SK-MEL-5 (cell line): Measurements from ENCODE around the gene TATDN2. TPM values are rescaled to one million over a fixed set of nuclear protein-coding genes. Genes with fewer than 3 reads are reported as not detected.
"Not testable (repeated sequence)": the region's sequence is repeated elsewhere in the genome, so short reads cannot be mapped to it uniquely, and the experiment has no call there.

ENCODE experiments used
- DNase-seq: peaks from one replicate; pipeline ENCODE4 v3.0.0-alpha.2; 2016; ENCODE audit warnings: low read depth, low spot score
- in situ Hi-C: cut with HindIII; loops from 2 replicates; pipeline ENCODE4 v1.10.0; 2016; ENCODE audit warnings: low sequenced_read_pairs, high pct_unique_total_duplicates, low pct_unique_long_range_greater_than_20kb
- total RNA-seq: library from RNA; depleted of rRNA; stranded (reverse); fragments of >200 nt; shearing (Covaris generic); gene quantifications from 2 replicates; pipeline ENCODE4 v1.2.3, GENCODE V29; 2014

The TATDN2 gene
- total RNA-seq, 1 experiment from 2014 or later: 8.6 TPM

DNA sequence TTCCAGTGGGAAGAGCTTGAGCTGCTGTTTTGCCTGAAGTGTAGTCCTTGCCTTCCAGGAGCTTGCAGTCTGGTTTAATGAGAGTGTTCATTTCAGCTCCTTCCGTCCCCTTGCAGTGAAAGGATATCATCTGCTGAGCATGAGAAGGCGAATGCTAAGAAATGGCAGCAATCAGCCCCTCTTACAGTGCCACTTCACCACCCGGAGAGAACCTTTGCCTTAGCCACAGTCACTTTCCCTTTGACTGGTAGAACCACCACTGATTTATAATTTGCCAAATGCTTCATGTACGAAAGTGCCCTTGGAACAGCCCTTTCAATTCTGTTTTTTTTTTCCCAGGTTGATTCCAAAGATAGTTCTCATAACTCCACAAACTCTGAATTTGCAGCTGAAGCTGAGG, 11.5 kb downstream of the TATDN2 start:
- in situ Hi-C loops: no loop called here

DNA sequence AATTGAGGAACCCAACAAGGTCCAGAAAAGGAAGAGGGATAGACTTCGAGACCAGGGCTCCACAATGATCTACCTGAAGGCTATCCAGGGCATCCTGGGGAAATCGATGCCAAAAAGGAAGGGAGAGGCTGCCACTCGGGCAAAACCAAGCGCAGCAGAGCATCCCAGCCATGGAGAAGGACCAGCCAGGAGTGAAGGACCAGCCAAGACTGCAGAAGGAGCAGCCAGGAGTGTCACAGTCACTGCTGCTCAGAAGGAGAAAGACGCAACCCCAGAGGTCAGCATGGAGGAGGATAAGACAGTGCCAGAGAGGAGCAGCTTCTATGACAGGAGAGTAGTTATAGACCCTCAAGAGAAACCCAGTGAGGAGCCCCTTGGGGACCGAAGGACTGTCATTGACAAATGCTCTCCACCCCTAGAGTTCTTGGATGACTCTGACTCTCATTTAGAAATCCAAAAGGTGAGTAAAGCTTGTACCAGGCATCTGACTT, 12.0 kb downstream of the TATDN2 start:
- DNase-seq: no peak
- in situ Hi-C loops: no loop called here

More for the DNA sequence above, 11.5 kb downstream of the TATDN2 start:
- no peak for DNase-seq

DNA sequence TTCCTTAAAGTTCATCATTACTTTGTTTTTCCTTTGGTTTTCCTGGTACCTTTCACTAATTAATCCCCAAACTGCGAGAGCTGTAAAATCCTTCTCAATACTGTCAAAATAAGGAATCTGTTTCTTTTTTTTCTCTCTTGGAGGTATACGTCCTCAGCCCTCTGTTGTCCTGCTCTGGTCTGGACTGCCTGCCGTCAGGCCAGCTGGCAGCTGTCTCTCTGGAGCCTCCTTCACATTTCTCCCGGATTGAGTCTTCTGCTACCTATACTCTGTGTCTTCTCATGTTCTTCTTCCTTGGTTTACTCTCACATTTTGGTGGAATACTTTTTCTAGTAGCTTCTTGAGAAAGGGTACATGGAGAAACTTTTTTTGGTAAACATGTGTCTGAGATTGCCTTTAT, 13.8 kb downstream of the TATDN2 start:
- in situ Hi-C loops: no loop called here
- DNase-seq: no peak

DNA sequence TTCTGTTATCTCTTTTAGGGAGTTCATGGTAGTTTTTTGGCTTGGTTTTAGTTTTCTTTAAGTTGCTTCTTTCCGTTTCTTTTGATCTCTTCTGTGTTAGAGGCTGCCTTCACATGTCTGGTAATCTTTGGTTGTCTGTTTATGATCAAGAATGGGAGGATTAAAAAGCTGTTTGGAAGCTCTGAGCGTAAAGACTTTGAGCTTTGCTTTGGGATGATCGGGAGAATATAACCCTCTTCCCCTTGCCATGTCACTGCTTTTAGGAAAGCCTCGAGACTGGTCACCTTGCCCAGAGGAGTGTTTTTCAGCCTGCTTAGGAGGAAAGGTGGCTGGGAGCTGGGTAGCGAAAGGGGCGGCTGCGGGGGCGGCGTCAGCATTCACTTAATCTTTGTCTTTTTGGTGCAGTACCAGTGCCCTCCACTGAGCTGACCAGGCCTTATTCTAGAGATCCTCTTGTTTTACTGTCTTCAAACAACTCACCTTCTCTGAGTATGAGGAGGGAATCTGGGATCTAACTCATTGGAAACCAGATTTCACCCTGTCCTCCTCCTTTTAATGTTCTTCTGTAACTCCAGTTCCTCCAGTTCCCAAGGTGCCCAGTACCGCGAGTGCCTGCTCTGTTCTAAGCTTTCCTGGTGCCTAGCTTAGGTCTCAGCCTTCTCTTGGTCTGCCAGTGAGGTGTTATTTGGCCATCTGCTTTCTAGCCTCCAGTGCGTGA, 15.5 kb downstream of the TATDN2 start:
- in situ Hi-C loops: no loop called here
- peak; percentile 69 for DNase-seq

DNA sequence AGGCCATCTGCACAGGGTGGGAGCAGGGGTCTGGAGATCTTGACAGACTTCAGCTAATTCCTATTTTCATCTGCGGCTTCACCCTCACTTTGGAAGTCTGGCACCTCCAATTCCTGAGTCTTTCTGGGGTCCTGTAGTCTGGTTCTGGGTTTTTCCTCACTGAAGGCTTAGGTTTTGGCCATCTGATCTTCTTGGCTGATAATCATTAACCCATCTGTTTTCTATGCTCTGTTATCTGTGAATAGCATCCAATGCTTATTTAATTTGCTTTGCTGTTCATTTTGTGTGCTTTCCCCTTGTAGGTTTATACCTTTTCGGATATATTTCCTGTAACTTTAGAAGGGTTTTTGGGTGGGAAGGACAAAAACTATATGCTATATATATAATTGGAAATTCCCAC, 17.6 kb downstream of the TATDN2 start:
- DNase-seq: no peak
- in situ Hi-C loops: no loop called here

DNA sequence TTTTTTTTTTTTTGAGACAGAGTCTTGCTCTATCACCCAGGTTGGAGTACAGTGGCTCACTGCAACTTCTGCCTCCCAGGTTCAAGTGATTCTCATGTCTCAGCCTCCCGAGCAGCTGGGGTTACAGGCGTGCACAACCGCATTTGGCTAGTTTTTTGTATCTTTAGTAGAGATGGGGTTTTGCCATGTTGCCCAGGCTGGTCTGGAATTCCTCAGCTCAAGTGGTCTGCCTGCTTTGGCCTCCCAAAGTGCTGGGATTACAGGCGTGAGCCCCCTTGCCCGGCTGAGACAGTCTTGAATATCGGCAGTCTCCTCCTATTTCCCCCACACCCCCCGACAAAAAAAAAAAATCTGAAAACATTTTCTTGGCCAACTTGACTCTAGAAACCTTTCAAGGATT, 18.7 kb downstream of the TATDN2 start:
- DNase-seq, in situ Hi-C loops: not testable (repeated sequence)

DNA sequence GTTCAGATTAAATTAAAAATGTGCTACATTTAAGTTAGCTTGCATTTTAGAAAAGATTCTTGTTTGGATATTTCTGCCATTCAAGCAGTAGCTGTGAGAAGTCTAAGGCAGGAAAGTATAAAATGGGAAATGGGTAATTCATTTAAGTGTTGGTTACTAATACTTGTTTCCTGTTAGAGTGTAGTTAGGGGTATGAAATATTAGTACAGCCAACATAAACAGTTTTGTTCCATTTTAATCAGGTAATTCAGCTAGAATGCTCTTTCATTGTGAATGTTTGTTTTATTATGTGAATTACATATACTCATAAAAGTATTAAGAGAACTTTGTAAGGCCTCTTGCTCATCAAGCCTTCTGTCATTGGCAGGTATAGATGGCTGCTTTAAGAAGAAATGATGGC, 19.9 kb downstream of the TATDN2 start:
- no peak for DNase-seq
- in situ Hi-C loops: no loop called here

DNA sequence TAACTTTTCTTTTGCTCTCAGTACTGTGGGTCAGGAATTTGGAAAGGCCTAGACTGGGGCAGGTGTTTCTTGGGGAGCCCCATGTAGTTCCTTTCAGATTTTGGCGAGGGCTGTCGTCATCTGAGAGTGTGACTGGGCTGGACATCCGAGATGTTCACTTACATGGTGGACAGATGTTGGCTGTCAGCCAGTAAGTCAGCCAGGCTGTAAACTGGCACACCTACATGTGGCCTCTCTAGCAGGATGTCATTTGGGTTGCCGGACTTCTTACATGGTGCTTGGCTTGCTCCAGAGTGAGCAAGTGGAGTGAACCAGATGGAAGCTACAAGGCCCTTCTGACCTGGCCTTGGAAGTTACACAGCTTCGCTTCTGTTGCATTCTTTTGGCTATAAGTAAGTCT, 20.7 kb downstream of the TATDN2 start:
- in situ Hi-C loops: no loop called here
- DNase-seq: no peak

DNA sequence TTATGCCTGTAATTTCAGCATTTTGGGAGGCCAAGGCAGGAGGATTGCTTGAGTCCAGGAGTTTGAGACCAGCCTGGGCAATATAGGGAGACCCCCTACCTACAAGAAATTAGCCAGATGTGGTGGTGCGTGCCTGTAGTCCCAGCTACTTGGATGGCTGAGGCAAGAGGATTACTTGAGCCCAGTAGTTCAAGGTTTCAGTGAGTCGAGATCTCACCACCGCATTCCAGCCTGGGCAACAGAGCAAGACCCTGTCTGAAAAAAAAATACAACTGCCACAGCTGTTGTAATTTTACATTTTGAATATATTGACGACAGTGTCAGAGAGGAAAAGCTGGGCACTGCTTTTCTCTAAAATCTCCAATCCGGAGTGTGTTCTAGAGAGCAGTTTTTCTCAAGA, 21.2 kb downstream of the TATDN2 start:
- DNase-seq: no peak
- in situ Hi-C loops: no loop called here

DNA sequence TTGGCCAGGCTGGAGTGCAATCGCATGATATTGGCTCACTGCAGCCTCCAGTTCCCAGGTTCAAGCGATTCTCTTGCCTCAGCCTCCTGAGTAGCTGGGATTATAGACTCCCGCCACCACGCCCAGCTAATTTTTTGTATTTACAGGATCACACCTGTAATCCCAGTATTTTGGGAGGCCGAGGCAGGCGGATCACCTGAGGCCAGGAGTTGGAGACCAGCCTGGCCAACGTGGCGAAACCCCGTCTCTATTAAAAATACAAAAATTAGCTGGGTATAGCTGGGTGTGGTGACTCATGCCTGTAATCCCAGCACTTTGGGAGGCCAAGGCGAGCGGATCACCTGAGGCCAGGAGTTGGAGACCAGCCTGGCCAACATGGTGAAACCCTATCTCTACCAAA, 24.2 kb downstream of the TATDN2 start:
- in situ Hi-C loops, DNase-seq: not testable (repeated sequence)

DNA sequence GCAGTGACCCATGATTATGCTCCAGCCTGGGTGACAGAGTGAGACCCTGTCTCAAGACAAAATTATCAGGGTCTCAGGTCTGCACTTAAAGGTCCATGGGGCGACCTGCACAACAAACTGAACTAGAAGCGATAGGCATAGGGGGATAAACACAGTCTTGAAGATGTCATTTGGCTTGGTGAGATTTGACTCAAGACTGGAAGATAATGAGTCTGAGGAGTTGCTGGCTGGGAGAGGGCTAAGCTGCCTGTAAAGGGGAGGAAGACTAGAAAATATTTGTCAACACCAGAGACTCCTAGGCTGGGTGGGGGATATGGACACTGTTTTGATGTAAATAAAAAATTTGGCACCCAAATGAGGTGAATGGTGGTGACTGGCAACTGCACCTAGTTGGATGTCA, 24.7 kb downstream of the TATDN2 start:
- in situ Hi-C loops: no loop called here
- no peak for DNase-seq

DNA sequence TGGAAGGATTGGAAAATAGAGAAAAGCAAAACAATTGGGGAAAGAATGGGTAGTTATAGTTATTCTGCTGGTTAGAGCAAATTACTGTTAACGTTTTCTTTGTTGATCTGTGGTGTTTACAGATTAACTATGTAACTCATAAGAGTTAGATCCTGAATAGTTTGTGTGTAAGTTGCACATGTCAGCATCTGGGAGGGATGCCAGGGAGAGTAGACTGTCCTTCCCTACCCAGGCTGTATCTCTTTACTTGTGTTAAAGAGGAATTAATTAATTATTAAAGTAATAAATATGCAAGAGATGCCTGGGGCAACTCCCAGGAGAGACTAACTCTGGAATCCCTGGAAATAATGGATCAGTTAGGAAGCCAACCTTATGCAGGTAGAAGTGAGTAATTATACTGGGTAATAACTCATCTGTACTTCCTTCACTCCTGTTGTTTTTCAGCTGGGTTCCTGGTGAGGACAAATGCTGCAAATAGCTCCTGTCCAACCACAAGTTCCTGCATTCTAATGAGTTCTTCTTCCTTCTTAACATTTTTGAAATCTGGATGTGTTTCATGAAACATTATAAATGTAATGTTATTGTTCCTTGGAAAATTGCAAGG, 25.5 kb downstream of the TATDN2 start:
- in situ Hi-C loops: no loop called here
- no peak for DNase-seq

DNA sequence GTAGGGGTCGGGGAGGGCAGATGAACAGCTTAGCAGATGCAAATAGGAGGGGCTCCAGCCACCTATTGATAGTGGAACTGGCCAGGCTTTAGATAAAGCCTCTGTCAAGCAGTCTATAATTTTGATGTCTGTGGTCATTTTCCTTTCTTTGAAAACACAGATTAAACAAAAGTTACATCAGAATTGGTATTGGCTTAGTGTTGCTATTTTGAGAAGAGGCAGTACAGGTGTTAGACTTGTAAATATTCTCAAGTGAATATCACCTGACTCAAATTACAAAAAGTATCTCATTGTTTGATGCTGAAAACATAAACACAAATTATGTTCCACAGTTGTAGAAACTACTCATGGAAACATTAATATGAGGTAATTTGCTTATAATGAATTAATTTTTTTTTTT, 26.3 kb downstream of the TATDN2 start:
- no peak for DNase-seq
- in situ Hi-C loops: no loop called here

DNA sequence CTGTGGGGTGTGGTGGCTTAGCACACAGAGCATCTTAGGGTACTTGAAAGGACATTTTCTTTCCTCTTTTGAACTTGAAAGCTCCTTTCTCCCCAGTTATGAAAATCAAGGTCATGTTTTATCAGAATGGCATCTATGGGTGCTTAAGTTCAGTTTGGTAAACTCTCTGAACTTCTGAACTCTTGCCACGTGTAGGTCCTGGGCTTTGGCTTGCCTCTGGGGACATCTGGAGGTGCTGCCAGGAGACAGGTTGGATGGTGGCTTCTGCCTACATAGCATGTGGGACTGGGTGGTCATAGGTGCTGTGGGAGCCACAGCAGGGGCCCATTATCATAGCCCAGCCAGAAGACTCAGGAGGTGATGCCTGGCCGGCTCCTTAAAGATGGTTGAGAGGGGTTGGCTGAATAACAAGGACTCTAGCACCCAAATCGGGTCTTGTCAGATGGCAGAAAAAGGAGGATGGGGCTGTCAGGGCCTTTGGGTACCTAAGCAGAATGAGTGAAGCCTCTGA, 28.9 kb downstream of the TATDN2 start:
- in situ Hi-C loops: no loop called here
- no peak for DNase-seq

DNA sequence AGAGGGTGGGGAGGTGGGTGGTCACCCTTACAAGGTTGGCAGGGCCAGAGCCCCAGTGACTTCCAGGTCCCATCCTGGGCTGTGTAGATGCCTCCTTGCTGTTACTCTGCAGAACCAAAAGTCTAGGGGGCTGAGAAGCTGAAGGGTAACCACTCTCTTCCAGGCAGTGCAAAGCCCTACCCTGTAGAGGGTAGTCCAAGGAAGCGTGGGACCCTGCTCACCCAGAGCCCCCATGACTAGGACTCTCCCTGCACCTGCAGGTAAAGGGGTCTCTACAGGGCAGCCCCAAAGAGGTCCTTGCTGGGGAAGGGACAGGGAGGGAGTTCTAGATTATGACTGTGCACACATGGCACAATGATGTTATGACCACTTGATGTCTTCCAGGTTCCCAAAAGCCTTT, 30.2 kb downstream of the TATDN2 start:
- in situ Hi-C loops: no loop called here
- no peak for DNase-seq

DNA sequence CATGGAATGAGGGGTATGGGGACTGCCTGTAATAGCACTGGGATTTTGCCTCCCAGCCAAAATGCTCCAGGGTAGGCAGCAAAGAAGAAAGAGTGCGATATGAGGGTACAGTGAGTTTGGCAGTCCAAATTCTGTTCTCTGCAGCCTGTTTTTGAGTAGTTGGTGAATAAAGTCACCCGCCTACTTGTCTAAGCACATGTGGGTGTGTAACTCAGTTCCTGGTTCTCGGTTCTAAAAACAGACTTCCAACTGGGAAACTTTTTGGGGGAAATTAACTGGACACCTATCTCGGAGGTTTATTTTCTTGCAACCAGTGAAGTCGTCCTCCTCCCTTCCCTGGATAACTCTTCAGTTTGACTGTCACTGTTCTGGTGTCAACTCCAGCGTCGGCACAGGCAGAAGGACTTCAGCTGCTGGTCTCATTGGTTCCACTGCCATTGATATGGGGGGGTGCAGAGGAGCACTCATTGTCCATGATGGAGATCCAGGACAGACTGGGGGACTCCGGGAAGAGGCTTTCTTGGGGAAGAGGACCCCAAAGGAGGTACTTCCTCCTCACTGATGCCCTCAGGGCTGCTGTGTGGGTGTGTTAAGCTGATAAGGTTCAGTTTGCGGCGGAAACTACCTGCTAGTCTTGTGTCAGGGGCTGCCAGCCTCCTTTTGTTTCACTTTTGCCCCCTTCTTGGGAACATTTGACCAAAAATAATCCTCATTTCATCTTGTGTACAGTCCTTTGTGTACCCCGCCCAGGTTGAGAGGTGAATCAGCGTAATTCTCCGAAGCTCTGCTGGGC, 31.3 kb downstream of the TATDN2 start:
- DNase-seq: no peak
- in situ Hi-C loops: no loop called here

DNA sequence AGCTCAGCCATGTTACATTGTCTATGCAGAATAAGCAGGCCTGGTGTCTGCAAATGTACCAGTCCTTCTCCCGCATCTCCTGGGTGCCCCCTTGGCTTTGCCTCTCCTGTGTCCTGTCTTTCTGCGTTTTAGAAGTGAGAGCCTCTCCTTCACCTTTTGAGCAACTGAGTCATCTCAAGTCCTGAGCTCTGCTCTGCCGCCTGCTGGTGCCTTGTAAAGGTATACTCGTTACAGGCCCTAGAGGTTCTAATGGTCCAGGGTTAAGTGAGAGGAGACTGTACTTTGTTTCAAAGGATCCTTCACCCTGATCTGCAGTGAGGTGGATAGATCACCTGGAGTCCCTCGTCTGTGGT, 31.9 kb downstream of the TATDN2 start:
- peak; percentile 35 for DNase-seq
- in situ Hi-C loops: no loop called here

DNA sequence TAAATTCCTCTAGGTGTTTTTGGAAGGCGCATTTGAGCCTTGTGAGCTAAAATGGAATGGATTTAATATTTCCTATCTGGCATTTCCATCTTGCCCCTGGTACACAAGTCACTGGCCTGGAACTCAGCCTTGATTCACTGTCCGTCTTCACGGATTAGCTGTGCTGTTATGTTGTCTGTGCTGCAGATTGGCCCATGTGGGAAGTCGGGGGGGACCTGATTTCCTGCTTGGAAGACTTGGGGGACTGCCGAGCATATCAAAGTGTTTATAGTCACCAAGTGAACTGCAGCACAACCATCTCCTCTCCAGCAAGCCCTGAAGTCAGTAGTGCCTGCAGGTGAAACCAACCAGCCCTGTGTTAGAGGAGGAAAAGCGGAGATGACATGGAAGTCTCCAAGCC, 32.3 kb downstream of the TATDN2 start:
- no peak for DNase-seq
- in situ Hi-C loops: no loop called here
